Right renal cortex interstitium (tissue), 3 donors: ENCODE data around the gene DSP. TPM values are rescaled to one million over a fixed set of nuclear protein-coding genes. Genes with fewer than 3 reads are reported as not detected.

Experiments used
- DNase-seq, 3 donors: peaks; one replicate each; pipeline ENCODE4 v3.0.0-alpha.2; 2013; ENCODE audit warnings: low read depth in 3 of 3, low spot score in 2 of 3
- polyA plus RNA-seq, 3 donors: library from polyadenylated mRNA; unstranded; fragments of 120-200 nt; gene quantifications; one replicate each; pipeline ENCODE4 v1.2.1, GENCODE V29; 2013; ENCODE audit not compliant: insufficient read length in 3 of 3

The DSP gene
- polyA plus RNA-seq, 3 donors: 64.8 to 88.6 (median 85.6) TPM

- DNase-seq: no peak
Observed at GRCh38 chr6:7589221-7589620, 47.8 kb downstream of the DSP start.

- peak; percentile 73 to 92 (median 80) for DNase-seq
Observed at GRCh38 chr6:7589949-7590917, 48.8 kb downstream of the DSP start, which contains the start of gene SNRNP48. Gene SNRNP48, plus strand, starts transcription at chr6:7590198. Its CDS starts 60 bp downstream, at chr6:7590258.

GRCh38 chr6:7590918-7591302, 49.4 kb downstream of the DSP start:
- DNase-seq: no peak

- DNase-seq: no peak
Observed at GRCh38 chr6:7591770-7592169, 50.3 kb downstream of the DSP start.

GRCh38 chr6:7593229-7593628, 51.8 kb downstream of the DSP start:
- DNase-seq: no peak

- DNase-seq: no peak
Observed at GRCh38 chr6:7594579-7595125, 53.2 kb downstream of the DSP start.

GRCh38 chr6:7604003-7604402, 62.5 kb downstream of the DSP start:
- no peak for DNase-seq

GRCh38 chr6:7604506-7604905, 63.0 kb downstream of the DSP start:
- no peak for DNase-seq

- peak; percentile 25 to 65 (median 52) for DNase-seq
Observed at GRCh38 chr6:7615611-7616383, 74.3 kb downstream of the DSP start.

- DNase-seq: no peak
Observed at GRCh38 chr6:7617801-7618764, 76.6 kb downstream of the DSP start.

- no peak for DNase-seq
Observed at GRCh38 chr6:7621761-7622160, 80.3 kb downstream of the DSP start.

GRCh38 chr6:7624796-7625710, 83.6 kb downstream of the DSP start:
- no peak for DNase-seq

- no peak for DNase-seq
Observed at GRCh38 chr6:7628479-7628878, 87.0 kb downstream of the DSP start.

GRCh38 chr6:7628909-7629308, 87.4 kb downstream of the DSP start:
- DNase-seq: no peak

GRCh38 chr6:7629321-7629720, 87.8 kb downstream of the DSP start:
- DNase-seq: no peak

GRCh38 chr6:7630792-7631191, 89.3 kb downstream of the DSP start:
- DNase-seq: no peak

- DNase-seq: no peak
Observed at GRCh38 chr6:7631466-7631865, 90.0 kb downstream of the DSP start.

GRCh38 chr6:7632501-7633290, 91.2 kb downstream of the DSP start:
- no peak for DNase-seq
